Measurements from ENCODE around the gene FAT3.

The FAT3 gene

GRCh38 chr11:92227959-92228935 is 3.6 kb downstream of the FAT3 start:
- no peak for DNase-seq (ENCODE audit: low spot score)

GRCh38 chr11:92236856-92237255 is 12.2 kb downstream of the FAT3 start:
- DNase-seq (ENCODE audit: low spot score) = no peak

GRCh38 chr11:92240916-92241315 is 16.3 kb downstream of the FAT3 start:
- no peak for DNase-seq (ENCODE audit: low spot score)

- DNase-seq (ENCODE audit: low spot score) = no peak
Observed at GRCh38 chr11:92245700-92246271, 21.2 kb downstream of the FAT3 start.

GRCh38 chr11:92246630-92247029 is 22.0 kb downstream of the FAT3 start:
- no peak for DNase-seq (ENCODE audit: low spot score)

- no peak for DNase-seq (ENCODE audit: low spot score)
Observed at GRCh38 chr11:92249156-92249753, 24.6 kb downstream of the FAT3 start.

GRCh38 chr11:92251980-92252379 is 27.4 kb downstream of the FAT3 start:
- DNase-seq (ENCODE audit: low spot score) = no peak

GRCh38 chr11:92253421-92253820 is 28.8 kb downstream of the FAT3 start:
- no peak for DNase-seq (ENCODE audit: low spot score)

GRCh38 chr11:92253945-92254344 is 29.3 kb downstream of the FAT3 start:
- DNase-seq (ENCODE audit: low spot score) = no peak

- DNase-seq (ENCODE audit: low spot score) = no peak
Observed at GRCh38 chr11:92257536-92257935, 32.9 kb downstream of the FAT3 start.

GRCh38 chr11:92259861-92260260 is 35.2 kb downstream of the FAT3 start:
- no peak for DNase-seq (ENCODE audit: low spot score)

GRCh38 chr11:92264350-92264749 is 39.7 kb downstream of the FAT3 start:
- DNase-seq (ENCODE audit: low spot score) = no peak

- DNase-seq (ENCODE audit: low spot score) = no peak
Observed at GRCh38 chr11:92266806-92267205, 42.2 kb downstream of the FAT3 start.

GRCh38 chr11:92267278-92267677 is 42.7 kb downstream of the FAT3 start:
- no peak for DNase-seq (ENCODE audit: low spot score)

GRCh38 chr11:92267968-92268367 is 43.4 kb downstream of the FAT3 start:
- no peak for DNase-seq (ENCODE audit: low spot score)

GRCh38 chr11:92268546-92268945 is 43.9 kb downstream of the FAT3 start:
- DNase-seq (ENCODE audit: low spot score) = no peak

GRCh38 chr11:92269021-92269420 is 44.4 kb downstream of the FAT3 start:
- no peak for DNase-seq (ENCODE audit: low spot score)

- no peak for DNase-seq (ENCODE audit: low spot score)
Observed at GRCh38 chr11:92269841-92270240, 45.2 kb downstream of the FAT3 start.

- DNase-seq (ENCODE audit: low spot score) = no peak
Observed at GRCh38 chr11:92272651-92273050, 48.0 kb downstream of the FAT3 start.
